ENCODE measurements around the gene NKAP.

DNA sequence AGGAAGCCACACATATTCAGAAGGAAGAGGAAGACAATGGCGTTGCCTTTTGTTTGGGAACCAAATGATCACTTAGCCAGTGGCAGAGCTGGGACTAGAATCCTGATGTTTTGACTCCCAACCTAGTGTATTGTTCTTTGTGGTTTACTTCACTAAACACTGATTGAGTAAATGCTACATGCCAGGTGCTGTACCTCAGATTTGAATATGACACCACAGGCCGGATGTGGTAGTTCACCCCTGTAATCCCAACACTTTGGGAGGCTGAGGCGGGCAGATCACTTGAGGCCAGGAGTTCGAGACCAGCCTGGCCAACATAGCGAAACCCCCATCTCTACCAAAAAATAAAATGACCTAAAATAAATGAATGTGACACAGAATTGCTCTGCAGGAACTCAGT is 63.5 kb downstream of the NKAP start:
- TF ChIP-seq CTCF (IDR thresholded peaks at IDR 0.05) (no peak), POLR2A (IDR thresholded peaks at IDR 0.05) (no peak)
